Thymus (tissue), 11 donors: ENCODE results near the gene LCN10. TPM values are rescaled to one million over a fixed set of nuclear protein-coding genes. Genes with fewer than 3 reads are reported as not detected.
"Not testable (repeated sequence)": the region's sequence is repeated elsewhere in the genome, so short reads cannot be mapped to it uniquely, and the experiment has no call there.

Source experiments
- DNase-seq, 9 donors: peaks; one replicate each; pipeline ENCODE4 v3.0.0-alpha.2; 2013; ENCODE audit warnings: low spot score in 9 of 9, low read depth in 6 of 9, missing footprints in 1 of 9
- H3K27ac ChIP-seq, 2 donors: one replicate each; pipeline ENCODE4 v1.5.1; 2013; ENCODE audit warnings: control low read depth in 1 of 2, low read depth in 1 of 2, low read length in 1 of 2, mild to moderate bottlenecking in 1 of 2, moderate library complexity in 1 of 2
- H3K27me3 ChIP-seq, 2 donors: one replicate each; pipeline ENCODE4 v1.5.1; 2013; ENCODE audit warnings: low read length in 1 of 2; ENCODE audit not compliant: control insufficient read depth in 2 of 2, insufficient read depth in 1 of 2
- H3K36me3 ChIP-seq, 2 donors: one replicate each; pipeline ENCODE4 v1.5.1; 2013; ENCODE audit warnings: low read length in 1 of 2, mild to moderate bottlenecking in 1 of 2, moderate library complexity in 1 of 2; ENCODE audit not compliant: control insufficient read depth in 2 of 2, insufficient read depth in 2 of 2
- H3K4me1 ChIP-seq, 2 donors: one replicate each; pipeline ENCODE4 v1.5.1; 2013; ENCODE audit warnings: low read length in 2 of 2; ENCODE audit not compliant: control insufficient read depth in 2 of 2, insufficient read depth in 2 of 2
- H3K4me3 ChIP-seq, 2 donors: one replicate each; pipeline ENCODE4 v1.5.1; 2013; ENCODE audit warnings: low read length in 2 of 2, control low read depth in 1 of 2, mild to moderate bottlenecking in 1 of 2
- H3K9me3 ChIP-seq, 2 donors: one replicate each; pipeline ENCODE4 v1.5.1; 2013; ENCODE audit warnings: low read length in 1 of 2, mild to moderate bottlenecking in 1 of 2; ENCODE audit not compliant: control insufficient read depth in 2 of 2, insufficient read depth in 1 of 2
- WGBS: extraction: QIAGEN DNeasy Blood & Tissue Kit; methylation state at CpG from one replicate; pipeline ENCODE4 v1.1.7; 2013; 5-methylcytosine and 5-hydroxymethylcytosine counted together
- polyA plus RNA-seq: library from polyadenylated mRNA; stranded (reverse); fragments of 200-250 nt; gene quantifications from one replicate; pipeline ENCODE4 v1.2.3, GENCODE V29; 2013
- total RNA-seq: library from RNA; stranded (reverse); fragments of 120-200 nt; gene quantifications from one replicate; pipeline ENCODE4 v1.2.4, GENCODE V29; 2013
- donor health status: healthy.

The LCN10 gene
- total and polyA plus RNA-seq, 2 donors, result 1.2 to 12.5 TPM

DNA sequence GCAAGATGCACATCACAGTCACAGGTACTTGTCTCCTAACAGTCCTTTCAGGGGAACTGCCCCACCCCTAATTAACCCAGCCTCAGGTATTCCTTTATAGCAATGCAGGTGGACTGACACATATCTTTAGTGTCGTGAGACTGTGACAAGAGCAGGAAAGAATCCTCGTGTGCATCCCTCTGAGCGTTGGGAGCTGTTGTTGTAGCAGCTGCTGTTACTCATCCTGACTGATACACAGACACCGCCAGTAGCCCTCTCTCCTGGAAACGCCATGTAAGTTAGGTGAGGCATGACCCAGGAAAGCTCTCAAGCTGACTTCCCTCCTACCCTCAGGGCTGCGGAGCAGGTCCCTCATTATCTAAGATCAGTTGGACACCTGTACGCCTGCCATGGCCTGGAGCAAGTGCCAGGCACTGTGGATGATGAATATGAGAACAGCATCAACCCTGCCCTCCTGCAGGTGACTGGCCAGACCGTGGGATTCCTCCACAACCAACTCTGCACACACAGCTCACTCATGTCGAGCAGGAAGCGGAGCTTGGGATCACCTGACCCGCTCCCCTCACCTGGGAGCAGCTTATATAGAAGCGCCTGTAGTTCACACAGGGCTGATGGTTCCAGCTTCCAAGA lies 31.8 kb upstream of the LCN10 start:
- Histone ChIP-seq H3K4me1 (peaks cover 0 to 4% of the 10 kb centered on the region in 2 donors), H3K9me3 (peaks cover 4 to 13% of the 10 kb centered on the region in 2 donors), H3K27ac (no peak overlapping the region), H3K36me3 (no peaks in the 10 kb centered on the region), H3K4me3 (no peak overlapping the region), H3K27me3 (peaks cover 2 to 20% of the 10 kb centered on the region in 2 donors)
- 92% methylated on average over 12 of the region's 12 CpGs for WGBS
- no peak for DNase-seq

DNA sequence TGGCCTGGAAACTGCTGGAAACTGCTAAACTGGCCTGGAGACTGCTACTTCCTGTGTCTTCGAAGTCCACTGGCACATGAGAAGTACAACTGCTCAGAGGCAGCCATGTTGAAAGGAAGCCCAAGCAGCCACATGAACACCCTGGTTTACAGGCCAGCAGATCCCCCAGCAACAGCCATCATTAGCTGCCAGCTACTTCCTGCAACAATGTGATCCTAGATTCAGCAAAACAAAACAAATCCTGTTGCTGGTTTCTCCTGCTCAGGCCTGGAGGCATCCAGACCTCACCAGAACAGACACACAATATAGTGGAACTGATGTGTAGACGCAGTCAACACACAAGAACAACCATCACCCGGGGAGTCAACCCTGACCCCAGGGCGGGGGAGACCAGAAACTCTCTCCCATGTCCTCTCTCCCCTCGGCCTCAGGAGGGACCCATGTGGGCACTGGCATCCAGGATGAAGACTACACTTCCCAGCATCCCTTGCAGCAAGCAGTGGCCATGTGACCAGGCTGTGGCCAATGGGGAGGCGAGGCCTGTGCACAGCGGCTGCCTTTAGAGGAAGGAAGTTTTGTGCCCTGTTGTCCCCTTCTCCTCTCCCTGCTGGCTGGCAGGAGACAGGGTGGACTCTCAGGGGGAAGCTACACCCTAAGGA lies 30.8 kb upstream of the LCN10 start:
- DNase-seq, result peak in 2 of 9 donors; percentile 26 to 41
- Histone ChIP-seq H3K9me3 (peaks cover 4 to 13% of the 10 kb centered on the region in 2 donors), H3K4me3 (no peak overlapping the region), H3K36me3 (no peaks in the 10 kb centered on the region), H3K27ac (no peak overlapping the region), H3K27me3 (peaks cover 2 to 16% of the 10 kb centered on the region in 2 donors), H3K4me1 (peaks cover 0 to 4% of the 10 kb centered on the region in 2 donors)
- WGBS, result 80% methylated on average over 7 of the region's 7 CpGs

DNA sequence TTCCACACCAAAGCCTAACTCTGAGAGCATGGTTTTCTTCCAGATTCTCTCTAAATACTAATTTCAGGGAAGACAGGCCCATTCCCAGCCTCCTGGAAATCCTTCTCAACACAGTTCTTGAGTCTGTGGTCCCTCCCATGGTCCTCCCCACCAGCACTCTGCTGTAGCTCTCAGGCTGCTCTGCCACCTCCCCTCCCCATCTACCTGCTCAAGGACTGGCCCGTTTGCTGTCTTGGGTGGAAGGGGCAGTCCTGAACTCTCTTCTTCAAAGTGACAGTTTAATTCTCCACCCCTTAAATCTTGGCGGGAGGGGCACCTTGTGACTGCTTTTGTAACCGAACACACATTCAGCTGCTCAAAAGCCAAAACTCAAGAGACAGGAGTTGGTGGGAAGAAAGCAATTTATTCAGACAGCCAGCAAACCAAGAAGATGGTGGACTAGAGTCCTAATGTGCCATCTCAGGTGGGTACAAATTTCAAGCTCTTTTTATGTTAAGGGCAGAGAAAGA lies 29.2 kb upstream of the LCN10 start:
- DNase-seq, result no peak
- Histone ChIP-seq H3K9me3 (peaks cover 4 to 13% of the 10 kb centered on the region in 2 donors), H3K4me1 (peaks cover 0 to 9% of the 10 kb centered on the region in 2 donors), H3K36me3 (no peaks in the 10 kb centered on the region), H3K4me3 (no peak overlapping the region), H3K27me3 (peaks cover 2 to 7% of the 10 kb centered on the region in 2 donors), H3K27ac (no peak overlapping the region)
- WGBS, result 90% methylated on average over 3 of the region's 3 CpGs

DNA sequence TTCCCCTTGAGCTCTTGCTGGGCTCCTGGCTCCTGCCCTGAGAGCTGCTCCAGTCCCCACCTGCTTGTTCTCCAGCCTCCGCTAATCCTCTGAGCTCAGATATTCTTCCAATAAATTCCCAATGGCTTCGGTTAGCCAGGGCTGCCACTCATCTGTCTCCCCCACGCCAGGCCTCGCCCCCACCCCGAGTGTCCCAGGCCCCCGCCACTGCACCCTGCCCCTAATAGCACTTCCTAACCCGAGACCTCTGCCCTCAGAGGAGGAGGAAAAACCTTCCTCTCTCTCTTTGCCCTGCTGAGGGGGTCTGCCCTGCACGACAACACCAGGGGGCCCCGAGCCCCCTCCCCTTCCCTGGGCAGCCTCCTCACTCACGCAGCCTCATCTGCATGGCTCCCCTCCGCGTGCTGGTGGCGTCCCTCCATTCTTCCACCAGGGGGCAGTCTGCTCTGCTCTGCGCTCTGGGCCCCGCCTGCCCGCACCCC lies 27.0 kb upstream of the LCN10 start:
- H3K4me3 ChIP-seq, result no peak overlapping the region
- WGBS, result 17% methylated on average over 16 of the region's 16 CpGs
- peaks cover 2 to 10% of the 10 kb centered on the region in 2 donors for H3K27me3 ChIP-seq
- H3K36me3 ChIP-seq, result no peaks in the 10 kb centered on the region
- H3K27ac ChIP-seq, result no peak overlapping the region
- peaks cover 4 to 13% of the 10 kb centered on the region in 2 donors for H3K9me3 ChIP-seq
- peaks cover 0 to 9% of the 10 kb centered on the region in 2 donors for H3K4me1 ChIP-seq
- DNase-seq, result peak in 2 of 9 donors; percentile 36 to 47

DNA sequence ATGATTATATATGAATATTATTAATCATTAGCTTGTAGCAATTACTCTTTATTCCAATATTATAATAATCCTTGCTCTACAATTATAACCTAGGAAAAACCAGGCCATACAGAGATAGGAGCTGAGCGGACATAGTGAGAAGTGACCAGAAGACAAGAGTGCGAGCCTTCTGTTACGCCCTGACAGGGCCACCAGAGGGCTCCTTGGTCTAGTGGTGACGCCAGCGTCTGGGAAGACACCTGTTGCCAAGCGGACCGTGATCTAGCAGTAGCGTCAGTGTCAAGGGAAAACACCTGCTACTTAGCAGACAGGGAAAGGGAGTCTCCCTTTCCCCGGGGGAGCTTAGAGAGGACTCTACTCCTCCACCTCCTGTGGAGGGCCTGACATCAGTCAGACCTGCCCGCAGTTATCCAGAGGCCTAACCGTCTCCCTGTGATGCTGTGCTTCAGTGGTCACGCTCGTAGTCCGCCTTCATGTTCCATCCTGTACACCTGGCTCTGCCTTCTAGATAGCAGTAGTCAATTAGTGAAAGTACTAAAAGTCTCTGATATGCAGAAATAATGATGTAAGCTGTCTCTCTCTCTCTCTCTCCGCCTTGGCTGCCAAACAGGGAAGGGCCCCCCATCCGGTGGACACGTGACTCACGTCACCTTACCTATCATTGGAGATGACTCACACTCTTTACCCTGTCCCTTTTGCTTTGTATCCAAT lies 23.8 kb upstream of the LCN10 start:
- whole genome bisulfite sequencing, result 47% methylated on average over 18 of the region's 18 CpGs

DNA sequence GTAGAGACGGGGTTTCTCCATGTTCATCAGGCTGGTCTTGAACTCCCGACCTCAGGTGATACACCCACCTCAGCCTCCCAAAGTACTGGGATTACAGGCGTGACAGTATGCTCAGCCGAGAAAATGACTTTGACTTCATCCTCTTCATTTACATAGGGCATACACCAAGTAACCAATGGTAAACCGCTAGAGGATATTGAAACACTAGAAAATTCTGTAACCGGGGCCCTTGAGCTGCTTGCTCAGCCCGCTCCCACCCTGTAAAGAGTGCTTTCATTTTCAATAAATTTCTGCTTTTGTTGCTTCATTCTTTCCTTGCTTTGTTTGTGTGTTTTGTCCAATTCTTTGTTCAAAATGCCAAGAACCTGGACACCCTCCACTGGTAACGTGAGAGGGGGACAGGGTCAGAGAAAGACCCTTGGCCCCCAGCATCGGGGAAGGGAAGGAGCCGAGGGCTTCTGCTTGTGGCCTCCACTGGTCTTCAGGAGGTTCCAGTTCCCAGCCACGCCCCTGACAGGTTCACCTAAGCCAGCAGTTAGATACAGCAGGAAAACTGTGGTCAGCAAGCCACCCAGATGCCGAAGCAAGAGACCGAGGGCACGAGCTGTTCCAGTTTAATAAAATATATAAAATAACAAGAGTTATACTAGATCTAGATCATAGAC lies 23.1 kb upstream of the LCN10 start:
- DNase-seq, result not testable (repeated sequence)

More for the DNA sequence above, 23.8 kb upstream of the LCN10 start:
- peaks cover 2 to 31% of the 10 kb centered on the region in 2 donors for H3K27me3 ChIP-seq
- not testable (repeated sequence) for H3K27ac ChIP-seq, H3K36me3 ChIP-seq, H3K4me3 ChIP-seq, H3K4me1 ChIP-seq, H3K9me3 ChIP-seq
- peak in 1 of 9 donors; percentile 39 for DNase-seq

DNA sequence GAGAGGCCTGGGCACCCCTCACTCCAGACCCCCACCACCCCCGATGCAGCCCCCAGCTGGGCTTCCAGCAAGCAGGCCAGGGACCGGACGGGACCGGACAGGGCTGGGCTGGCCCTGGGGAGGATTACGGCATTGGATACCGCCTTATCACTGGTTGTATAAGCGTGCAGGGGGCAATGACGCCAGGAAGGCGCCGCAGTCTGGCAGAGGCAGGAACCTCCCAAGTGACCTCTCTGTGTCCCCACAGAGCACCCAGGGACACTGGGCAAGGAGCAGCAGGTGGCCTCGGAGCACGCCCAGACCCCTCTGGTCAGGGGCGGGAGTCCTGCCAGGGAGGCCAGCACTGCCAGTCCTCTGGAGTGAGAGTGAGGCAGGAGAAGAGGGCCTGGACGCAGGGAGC lies 22.3 kb upstream of the LCN10 start:
- no peak for DNase-seq
- 96% methylated on average over 14 of the region's 14 CpGs for WGBS
- Histone ChIP-seq H3K4me1 (peaks cover 0 to 7% of the 10 kb centered on the region in 2 donors), H3K27me3 (peaks cover 0 to 32% of the 10 kb centered on the region in 2 donors), H3K4me3 (no peak overlapping the region), H3K36me3 (no peaks in the 10 kb centered on the region), H3K9me3 (no peaks in the 10 kb centered on the region), H3K27ac (no peak overlapping the region)

More for the DNA sequence above, 23.1 kb upstream of the LCN10 start:
- H3K27ac ChIP-seq, H3K4me1 ChIP-seq, H3K9me3 ChIP-seq, H3K36me3 ChIP-seq, H3K4me3 ChIP-seq: not testable (repeated sequence)
- WGBS, result 87% methylated on average over 14 of the region's 14 CpGs
- H3K27me3 ChIP-seq, result peaks cover 0 to 29% of the 10 kb centered on the region in 2 donors

DNA sequence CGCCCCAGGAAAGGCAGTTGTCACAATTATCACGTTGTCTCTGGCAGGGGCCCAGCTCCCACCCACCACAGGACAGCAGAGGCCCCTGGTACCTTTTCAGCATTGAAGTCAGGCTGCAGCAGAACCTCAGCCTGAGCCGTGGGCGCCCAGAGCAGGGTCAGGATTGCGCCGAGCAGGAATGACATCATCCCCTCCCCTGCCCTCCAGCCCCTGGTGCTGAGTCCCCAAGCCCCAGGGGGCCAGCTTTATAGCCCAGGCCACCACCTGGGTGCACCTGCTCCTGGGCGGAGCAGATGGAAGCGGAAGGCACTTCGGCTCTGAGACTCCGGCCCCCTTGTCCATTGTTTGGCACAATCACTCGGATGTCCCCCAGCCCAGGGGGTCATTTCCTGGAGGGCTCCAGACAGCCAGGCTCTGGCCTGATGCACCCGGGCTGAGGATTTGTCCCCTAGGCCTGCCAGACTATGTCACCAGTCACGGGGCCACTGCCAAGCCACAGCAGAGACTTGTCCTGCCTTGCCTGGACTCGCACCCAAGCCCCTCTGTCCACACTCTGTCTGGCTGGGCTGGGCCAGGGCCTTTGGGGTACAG lies 21.7 kb upstream of the LCN10 start, which contains the start of gene LCN15:
LCN15 (minus strand) TSS at position 218 of the 591 bp plus-strand sequence; CDS start at position 188, 30 bp downstream.
- no peak within 1 kb of the TSS for H3K27ac ChIP-seq
- peaks cover 0 to 7% of the 10 kb centered on the region in 2 donors for H3K4me1 ChIP-seq
- H3K36me3 ChIP-seq, result no peaks in the 10 kb centered on the region
- 88% methylated on average over 14 of the region's 14 CpGs for WGBS
- H3K9me3 ChIP-seq, result no peaks in the 10 kb centered on the region
- peaks cover 0 to 32% of the 10 kb centered on the region in 2 donors for H3K27me3 ChIP-seq
- H3K4me3 ChIP-seq, result no peak within 1 kb of the TSS
- no peak for DNase-seq
